ENCODE results near the gene C2orf72.

DNA sequence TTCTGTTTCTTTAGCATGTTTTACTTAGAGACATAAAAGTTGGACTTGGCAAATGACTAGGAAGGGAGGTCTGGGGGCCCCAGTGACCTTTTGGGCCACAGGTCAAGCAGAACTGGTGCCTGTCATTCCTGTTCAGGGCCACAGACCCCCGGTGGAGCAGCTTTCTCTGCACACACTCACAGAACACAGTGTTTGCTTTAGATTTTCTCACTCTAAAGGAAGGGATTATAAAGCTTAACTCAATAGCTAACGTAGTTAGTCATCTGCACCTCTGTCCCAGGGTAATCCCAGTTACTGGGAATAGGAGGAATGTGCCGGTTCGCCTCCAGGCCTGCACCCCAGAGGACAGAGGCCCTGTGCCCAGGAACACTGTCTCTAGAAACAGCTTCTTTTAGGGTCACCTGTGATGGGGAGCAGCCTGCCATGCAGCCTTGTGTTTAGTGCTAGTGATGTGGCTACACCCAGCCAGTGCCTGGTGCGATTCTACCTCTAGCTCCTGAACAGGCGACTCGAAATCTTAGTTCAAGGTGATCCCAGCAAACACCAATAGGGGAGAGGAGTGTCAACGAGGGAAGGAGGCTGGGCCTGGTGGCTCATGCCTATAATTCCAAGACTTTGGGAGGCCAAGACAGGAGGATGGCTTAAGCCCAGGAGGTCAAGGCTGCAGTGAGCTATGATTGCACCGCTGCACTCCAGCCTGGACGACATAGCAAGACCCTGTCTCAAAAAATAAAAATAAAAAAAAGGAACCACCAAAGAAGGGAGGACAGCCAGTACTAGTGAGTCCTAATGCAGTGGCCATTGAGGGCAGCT, 29.8 kb upstream of the C2orf72 start:
- TF ChIP-seq, protein P1, sequence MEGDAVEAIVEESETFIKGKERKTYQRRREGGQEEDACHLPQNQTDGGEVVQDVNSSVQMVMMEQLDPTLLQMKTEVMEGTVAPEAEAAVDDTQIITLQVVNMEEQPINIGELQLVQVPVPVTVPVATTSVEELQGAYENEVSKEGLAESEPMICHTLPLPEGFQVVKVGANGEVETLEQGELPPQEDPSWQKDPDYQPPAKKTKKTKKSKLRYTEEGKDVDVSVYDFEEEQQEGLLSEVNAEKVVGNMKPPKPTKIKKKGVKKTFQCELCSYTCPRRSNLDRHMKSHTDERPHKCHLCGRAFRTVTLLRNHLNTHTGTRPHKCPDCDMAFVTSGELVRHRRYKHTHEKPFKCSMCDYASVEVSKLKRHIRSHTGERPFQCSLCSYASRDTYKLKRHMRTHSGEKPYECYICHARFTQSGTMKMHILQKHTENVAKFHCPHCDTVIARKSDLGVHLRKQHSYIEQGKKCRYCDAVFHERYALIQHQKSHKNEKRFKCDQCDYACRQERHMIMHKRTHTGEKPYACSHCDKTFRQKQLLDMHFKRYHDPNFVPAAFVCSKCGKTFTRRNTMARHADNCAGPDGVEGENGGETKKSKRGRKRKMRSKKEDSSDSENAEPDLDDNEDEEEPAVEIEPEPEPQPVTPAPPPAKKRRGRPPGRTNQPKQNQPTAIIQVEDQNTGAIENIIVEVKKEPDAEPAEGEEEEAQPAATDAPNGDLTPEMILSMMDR (IDR thresholded peaks at IDR 0.05), result no peak
- TF ChIP-seq, protein P2, sequence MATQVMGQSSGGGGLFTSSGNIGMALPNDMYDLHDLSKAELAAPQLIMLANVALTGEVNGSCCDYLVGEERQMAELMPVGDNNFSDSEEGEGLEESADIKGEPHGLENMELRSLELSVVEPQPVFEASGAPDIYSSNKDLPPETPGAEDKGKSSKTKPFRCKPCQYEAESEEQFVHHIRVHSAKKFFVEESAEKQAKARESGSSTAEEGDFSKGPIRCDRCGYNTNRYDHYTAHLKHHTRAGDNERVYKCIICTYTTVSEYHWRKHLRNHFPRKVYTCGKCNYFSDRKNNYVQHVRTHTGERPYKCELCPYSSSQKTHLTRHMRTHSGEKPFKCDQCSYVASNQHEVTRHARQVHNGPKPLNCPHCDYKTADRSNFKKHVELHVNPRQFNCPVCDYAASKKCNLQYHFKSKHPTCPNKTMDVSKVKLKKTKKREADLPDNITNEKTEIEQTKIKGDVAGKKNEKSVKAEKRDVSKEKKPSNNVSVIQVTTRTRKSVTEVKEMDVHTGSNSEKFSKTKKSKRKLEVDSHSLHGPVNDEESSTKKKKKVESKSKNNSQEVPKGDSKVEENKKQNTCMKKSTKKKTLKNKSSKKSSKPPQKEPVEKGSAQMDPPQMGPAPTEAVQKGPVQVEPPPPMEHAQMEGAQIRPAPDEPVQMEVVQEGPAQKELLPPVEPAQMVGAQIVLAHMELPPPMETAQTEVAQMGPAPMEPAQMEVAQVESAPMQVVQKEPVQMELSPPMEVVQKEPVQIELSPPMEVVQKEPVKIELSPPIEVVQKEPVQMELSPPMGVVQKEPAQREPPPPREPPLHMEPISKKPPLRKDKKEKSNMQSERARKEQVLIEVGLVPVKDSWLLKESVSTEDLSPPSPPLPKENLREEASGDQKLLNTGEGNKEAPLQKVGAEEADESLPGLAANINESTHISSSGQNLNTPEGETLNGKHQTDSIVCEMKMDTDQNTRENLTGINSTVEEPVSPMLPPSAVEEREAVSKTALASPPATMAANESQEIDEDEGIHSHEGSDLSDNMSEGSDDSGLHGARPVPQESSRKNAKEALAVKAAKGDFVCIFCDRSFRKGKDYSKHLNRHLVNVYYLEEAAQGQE (IDR thresholded peaks at IDR 0.05; ENCODE audit: insufficient read depth in 1 of 2, low read depth in 2 of 2, low read length in 1 of 2), result no peak
- TF ChIP-seq POLR2AphosphoS5 (IDR thresholded peaks at IDR 0.05; ENCODE audit: low read depth, low read length), result no peak
- no peak for TF ChIP-seq SIN3A (IDR thresholded peaks at IDR 0.05; ENCODE audit: borderline replicate concordance, insufficient read depth, low read depth, low read length)
- no peak for TF ChIP-seq TCF7L2 (IDR thresholded peaks at IDR 0.05; ENCODE audit: low read depth, low read length)

All from Panc1 (cell line).